ENCODE data around the gene CDH23. TPM values are rescaled to one million over a fixed set of nuclear protein-coding genes. Genes with fewer than 3 reads are reported as not detected.

CDH23 gene
- total and polyA plus RNA-seq, 9 of the 15 experiments (the other 6 are each of a cell fraction or from before 2014, with no cell fraction given) = 0.18 to 1.2 (median 0.47) TPM

- TF ChIP-seq SMARCC2 (IDR thresholded peaks at IDR 0.05; ENCODE audit: low read depth) (no peak), MAFK (IDR thresholded peaks at IDR 0.05; ENCODE audit: low read length) (no peak), TARDBP (IDR thresholded peaks at IDR 0.05) (no peak)
Measured at GRCh38 chr10:71835671-71836595, 439.2 kb downstream of the CDH23 start (continued).

- Histone ChIP-seq H3K36me3 (ENCODE audit: control insufficient read depth, insufficient read depth, low read length) (peaks cover 62% of the 10 kb centered on the region), H2AFZ (ENCODE audit: low read depth, low read length) (no peak overlapping the region), H3K4me3 (no peak overlapping the region), H4K20me1 (replicated peaks; ENCODE audit: control insufficient read depth, insufficient read depth, low read length) (peaks cover 79% of the 10 kb centered on the region), H3K79me2 (ENCODE audit: control insufficient read depth, insufficient read depth, low read length) (peaks cover 96% of the 10 kb centered on the region), H3K27ac (ENCODE audit: extremely low read depth, low read depth, low read length) (no peak overlapping the region; the same call in 2 of the 3 replicates), H3K4me1 (replicated peaks in 1 of 2; ENCODE audit: control insufficient read depth in 2 of 2, insufficient read depth in 2 of 2, low read length in 2 of 2) (peaks cover 26 to 41% of the 10 kb centered on the region in 2 experiments; a peak in 4 of 5 replicates), H3K9me3 (replicated peaks; ENCODE audit: control insufficient read depth, insufficient read depth, low read depth, low read length) (no peaks in the 10 kb centered on the region), H3K9me1 (ENCODE audit: control insufficient read depth, insufficient read depth, low read length) (peaks cover 36% of the 10 kb centered on the region), H3K4me2 (ENCODE audit: insufficient read depth, low read length) (no peak overlapping the region), H3K9ac (ENCODE audit: insufficient read depth in 1 of 2, low read depth in 2 of 2, low read length in 2 of 2) (peak overlapping the region in 1 of 2 experiments; percentile 39; a peak in 1 of 4 replicates), H3K27me3 (ENCODE audit: control insufficient read depth in 2 of 2, insufficient read depth in 2 of 2, low read length in 2 of 2) (no peaks in the 10 kb centered on the region)
- ATAC-seq (no peak), DNase-seq (ENCODE audit: extremely low read depth in 1 of 4, low spot score in 3 of 4) (no peak), FAIRE-seq (no peak)
- ChIA-PET CTCF (ENCODE audit: low intra/inter-chr PET ratio) (interaction anchor here (1.2 to 2.3 kb wide), 3 partner anchors 15 to 60 kb away, joined by 4 to 24 read pairs (median 7); partner anchors contain the start of gene PSAP), POLR2A (interaction anchor here (0.5 to 8.5 kb wide), 8 partner anchors 8 to 310 kb away, joined by 3 to 97 read pairs (median 6); partner anchors contain the start of gene PSAP)
- intact Hi-C loops (cut with micrococcal nuclease) = loop anchor here (2.0 kb wide), 1 partner anchor 212 kb away; no protein-coding TSS in a partner anchor
- 72% methylated on average over 4 of the region's 4 CpGs for WGBS (ENCODE audit: insufficient coverage, low coverage, missing lambda C conversion rate)
- no TSS peak for BruUV-seq (replicated peaks)
- in situ Hi-C loops (cut with MboI) = loop anchor here (5.0 kb wide), 1 partner anchor 51 kb away; no protein-coding TSS in a partner anchor
- TF ChIP-seq ZNF431 (CRISPR knock-in tag; IDR thresholded peaks at IDR 0.05) (no peak), ZNF75A (CRISPR knock-in tag; IDR thresholded peaks at IDR 0.05) (no peak), ZNF212 (CRISPR knock-in tag; IDR thresholded peaks at IDR 0.05) (no peak), HNRNPH1 (optimal IDR thresholded peaks at IDR 0.05; ENCODE audit: low read depth, low read length) (no peak), PHF8 (IDR thresholded peaks at IDR 0.05; ENCODE audit: borderline replicate concordance, low read length) (no peak), BCLAF1 (IDR thresholded peaks at IDR 0.05; ENCODE audit: borderline replicate concordance in 1 of 2, control insufficient read depth in 1 of 2, low read depth in 2 of 2, low read length in 1 of 2) (no peak), MECOM (CRISPR knock-in tag; IDR thresholded peaks at IDR 0.05) (no peak), ZBTB5 (IDR thresholded peaks at IDR 0.05) (no peak), MLLT1 (IDR thresholded peaks at IDR 0.05) (no peak), ATF1 (CRISPR knock-in tag; IDR thresholded peaks at IDR 0.05) (no peak), ATF1 (tag; IDR thresholded peaks at IDR 0.05) (no peak)
Measured at GRCh38 chr10:71836596-71836974, 439.9 kb downstream of the CDH23 start.
